GM21447 (cell line): ENCODE measurements around the gene TTLL11.

Source experiments
- ATAC-seq: cut with Tn5 transposase; IDR thresholded peaks from one replicate; pipeline ENCODE4 v1.9.1; 2021; ENCODE audit not compliant: unreplicated experiment

The TTLL11 gene

GRCh38 chr9:121886759-121887485, 206.2 kb downstream of the TTLL11 start:
- ATAC-seq, result no peak

GRCh38 chr9:121885345-121885901, 207.7 kb downstream of the TTLL11 start:
- ATAC-seq, result no peak

- no peak for ATAC-seq
These were observed 209.0 kb downstream of the TTLL11 start for GRCh38 chr9:121884057-121884541.

GRCh38 chr9:121883281-121884056, 209.6 kb downstream of the TTLL11 start:
- ATAC-seq, result no peak

- ATAC-seq, result no peak
These were observed 211.1 kb downstream of the TTLL11 start for GRCh38 chr9:121881920-121882500.

GRCh38 chr9:121880343-121880898, 212.7 kb downstream of the TTLL11 start:
- no peak for ATAC-seq

GRCh38 chr9:121878271-121878822, 214.8 kb downstream of the TTLL11 start:
- no peak for ATAC-seq

GRCh38 chr9:121876658-121877271, 216.3 kb downstream of the TTLL11 start:
- no peak for ATAC-seq

GRCh38 chr9:121876255-121876654, 216.9 kb downstream of the TTLL11 start:
- ATAC-seq, result no peak

- no peak for ATAC-seq
These were observed 218.6 kb downstream of the TTLL11 start for GRCh38 chr9:121874524-121874923.

GRCh38 chr9:121871431-121872025, 221.6 kb downstream of the TTLL11 start:
- ATAC-seq, result no peak

GRCh38 chr9:121870271-121870670, 222.8 kb downstream of the TTLL11 start:
- no peak for ATAC-seq

- no peak for ATAC-seq
These were observed 224.5 kb downstream of the TTLL11 start for GRCh38 chr9:121868626-121869025.

GRCh38 chr9:121866927-121867326, 226.2 kb downstream of the TTLL11 start:
- ATAC-seq, result no peak

- no peak for ATAC-seq
These were observed 227.2 kb downstream of the TTLL11 start for GRCh38 chr9:121865884-121866283.

GRCh38 chr9:121865060-121865459, 228.0 kb downstream of the TTLL11 start:
- ATAC-seq, result no peak

- ATAC-seq, result no peak
These were observed 229.2 kb downstream of the TTLL11 start for GRCh38 chr9:121863955-121864354.

GRCh38 chr9:121862371-121863332, 230.5 kb downstream of the TTLL11 start:
- ATAC-seq, result no peak
